Measurements from ENCODE around the gene LRRC4B.

DNA sequence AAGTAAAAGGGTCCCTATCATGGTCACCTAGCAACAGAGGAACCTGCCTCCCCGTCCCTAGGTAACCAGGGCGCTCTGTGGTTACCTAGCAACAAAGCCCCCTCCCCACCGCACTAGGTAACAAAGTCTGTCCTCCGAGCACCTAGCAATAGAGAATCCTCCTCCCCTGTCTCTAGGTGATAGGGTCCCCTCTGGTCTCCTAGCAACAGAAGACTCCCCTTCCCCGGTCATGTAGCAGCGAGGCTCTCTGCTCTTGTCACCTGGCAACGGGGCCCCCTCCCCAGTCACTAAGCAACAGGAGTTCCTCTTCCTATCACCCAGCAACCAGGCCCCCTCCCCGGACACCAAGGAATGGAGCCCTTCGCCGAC is 57.6 kb downstream of the LRRC4B start:
- TF ChIP-seq, protein P1, sequence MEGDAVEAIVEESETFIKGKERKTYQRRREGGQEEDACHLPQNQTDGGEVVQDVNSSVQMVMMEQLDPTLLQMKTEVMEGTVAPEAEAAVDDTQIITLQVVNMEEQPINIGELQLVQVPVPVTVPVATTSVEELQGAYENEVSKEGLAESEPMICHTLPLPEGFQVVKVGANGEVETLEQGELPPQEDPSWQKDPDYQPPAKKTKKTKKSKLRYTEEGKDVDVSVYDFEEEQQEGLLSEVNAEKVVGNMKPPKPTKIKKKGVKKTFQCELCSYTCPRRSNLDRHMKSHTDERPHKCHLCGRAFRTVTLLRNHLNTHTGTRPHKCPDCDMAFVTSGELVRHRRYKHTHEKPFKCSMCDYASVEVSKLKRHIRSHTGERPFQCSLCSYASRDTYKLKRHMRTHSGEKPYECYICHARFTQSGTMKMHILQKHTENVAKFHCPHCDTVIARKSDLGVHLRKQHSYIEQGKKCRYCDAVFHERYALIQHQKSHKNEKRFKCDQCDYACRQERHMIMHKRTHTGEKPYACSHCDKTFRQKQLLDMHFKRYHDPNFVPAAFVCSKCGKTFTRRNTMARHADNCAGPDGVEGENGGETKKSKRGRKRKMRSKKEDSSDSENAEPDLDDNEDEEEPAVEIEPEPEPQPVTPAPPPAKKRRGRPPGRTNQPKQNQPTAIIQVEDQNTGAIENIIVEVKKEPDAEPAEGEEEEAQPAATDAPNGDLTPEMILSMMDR (IDR thresholded peaks at IDR 0.05): no peak
- TF ChIP-seq POLR2A (IDR thresholded peaks at IDR 0.05) (no peak), EP300 (IDR thresholded peaks at IDR 0.05) (no peak), POLR2AphosphoS5 (IDR thresholded peaks at IDR 0.05) (no peak)
